Measurements from ENCODE around the gene YIF1B.
A peak's percentile ranks its signal among the peaks of the same experiment; 100 is the strongest.
"Not testable (repeated sequence)": the region's sequence is repeated elsewhere in the genome, so short reads cannot be mapped to it uniquely, and the experiment has no call there.

YIF1B gene

GRCh38 chr19:38315657-38316476, at the start of gene YIF1B:
YIF1B (minus strand) TSS chr19:38315947; CDS start chr19:38315917, 30 bp downstream.
- H3K9me3 Mint-ChIP-seq = peaks cover 3% of the 10 kb centered on the region
- no peaks in the 10 kb centered on the region for H3K27me3 Mint-ChIP-seq
- H3K36me3 Mint-ChIP-seq = peaks cover 8% of the 10 kb centered on the region
- peak; percentile 96 for ATAC-seq
- peak within 1 kb of the TSS; percentile 72 for H3K27ac Mint-ChIP-seq
- H3K4me3 Mint-ChIP-seq = peak within 1 kb of the TSS; percentile 82
- H3K4me1 Mint-ChIP-seq = peaks cover 73% of the 10 kb centered on the region

GRCh38 chr19:38362946-38363688, 47.4 kb upstream of the YIF1B start:
- H3K4me1 Mint-ChIP-seq = peaks cover 24% of the 10 kb centered on the region
- ATAC-seq, H3K9me3 Mint-ChIP-seq, H3K36me3 Mint-ChIP-seq, H3K27ac Mint-ChIP-seq: not testable (repeated sequence)
- peaks cover 46% of the 10 kb centered on the region for H3K27me3 Mint-ChIP-seq
- peak overlapping the region; percentile 25 for H3K4me3 Mint-ChIP-seq

GRCh38 chr19:38362076-38362945, 46.6 kb upstream of the YIF1B start:
- Mint-ChIP-seq H3K4me3 (peak overlapping the region; percentile 86), H3K9me3 (no peaks in the 10 kb centered on the region), H3K27ac (no peak overlapping the region), H3K36me3 (no peaks in the 10 kb centered on the region), H3K4me1 (peaks cover 24% of the 10 kb centered on the region), H3K27me3 (peaks cover 38% of the 10 kb centered on the region)
- ATAC-seq = peak; percentile 81

GRCh38 chr19:38361633-38362075, 45.9 kb upstream of the YIF1B start:
- no peaks in the 10 kb centered on the region for H3K36me3 Mint-ChIP-seq
- H3K27me3 Mint-ChIP-seq = peaks cover 34% of the 10 kb centered on the region
- peaks cover 24% of the 10 kb centered on the region for H3K4me1 Mint-ChIP-seq
- peak; percentile 85 for ATAC-seq
- no peaks in the 10 kb centered on the region for H3K9me3 Mint-ChIP-seq
- H3K4me3 Mint-ChIP-seq = peak overlapping the region; percentile 86
- no peak overlapping the region for H3K27ac Mint-ChIP-seq

- no peaks in the 10 kb centered on the region for H3K36me3 Mint-ChIP-seq
- peaks cover 24% of the 10 kb centered on the region for H3K4me1 Mint-ChIP-seq
- peak overlapping the region; percentile 86 for H3K4me3 Mint-ChIP-seq
- ATAC-seq = no peak
- peaks cover 34% of the 10 kb centered on the region for H3K27me3 Mint-ChIP-seq
- no peak overlapping the region for H3K27ac Mint-ChIP-seq
- H3K9me3 Mint-ChIP-seq = no peaks in the 10 kb centered on the region
Measured at GRCh38 chr19:38360839-38361631, 45.3 kb upstream of the YIF1B start.

- ATAC-seq = no peak
- H3K27ac Mint-ChIP-seq = no peak overlapping the region
- H3K4me1 Mint-ChIP-seq = peaks cover 24% of the 10 kb centered on the region
- peaks cover 38% of the 10 kb centered on the region for H3K27me3 Mint-ChIP-seq
- H3K9me3 Mint-ChIP-seq = no peaks in the 10 kb centered on the region
- peak overlapping the region; percentile 86 for H3K4me3 Mint-ChIP-seq
- no peaks in the 10 kb centered on the region for H3K36me3 Mint-ChIP-seq
Measured at GRCh38 chr19:38360351-38360750, 44.6 kb upstream of the YIF1B start.

GRCh38 chr19:38359242-38360021, 43.7 kb upstream of the YIF1B start:
- no peak overlapping the region for H3K4me3 Mint-ChIP-seq
- H3K27me3 Mint-ChIP-seq = peaks cover 38% of the 10 kb centered on the region
- no peaks in the 10 kb centered on the region for H3K36me3 Mint-ChIP-seq
- no peak for ATAC-seq
- peaks cover 24% of the 10 kb centered on the region for H3K4me1 Mint-ChIP-seq
- H3K27ac Mint-ChIP-seq = no peak overlapping the region
- no peaks in the 10 kb centered on the region for H3K9me3 Mint-ChIP-seq

GRCh38 chr19:38358071-38358470, 42.3 kb upstream of the YIF1B start:
- Mint-ChIP-seq H3K9me3 (no peaks in the 10 kb centered on the region), H3K27me3 (peaks cover 40% of the 10 kb centered on the region), H3K36me3 (no peaks in the 10 kb centered on the region), H3K27ac (no peak overlapping the region), H3K4me1 (peaks cover 24% of the 10 kb centered on the region), H3K4me3 (no peak overlapping the region)
- ATAC-seq = no peak

- peaks cover 5% of the 10 kb centered on the region for H3K4me1 Mint-ChIP-seq
- H3K9me3 Mint-ChIP-seq = no peaks in the 10 kb centered on the region
- ATAC-seq = no peak
- H3K27ac Mint-ChIP-seq = no peak overlapping the region
- H3K4me3 Mint-ChIP-seq = no peak overlapping the region
- H3K36me3 Mint-ChIP-seq = no peaks in the 10 kb centered on the region
- H3K27me3 Mint-ChIP-seq = peaks cover 46% of the 10 kb centered on the region
Measured at GRCh38 chr19:38355728-38356725, 40.3 kb upstream of the YIF1B start.

- H3K27me3 Mint-ChIP-seq = peaks cover 29% of the 10 kb centered on the region
- H3K27ac Mint-ChIP-seq = no peak overlapping the region
- no peaks in the 10 kb centered on the region for H3K9me3 Mint-ChIP-seq
- ATAC-seq = no peak
- no peak overlapping the region for H3K4me3 Mint-ChIP-seq
- no peaks in the 10 kb centered on the region for H3K4me1 Mint-ChIP-seq
- no peaks in the 10 kb centered on the region for H3K36me3 Mint-ChIP-seq
Measured at GRCh38 chr19:38352611-38353010, 36.9 kb upstream of the YIF1B start.

- no peak overlapping the region for H3K4me3 Mint-ChIP-seq
- no peaks in the 10 kb centered on the region for H3K4me1 Mint-ChIP-seq
- no peaks in the 10 kb centered on the region for H3K36me3 Mint-ChIP-seq
- no peaks in the 10 kb centered on the region for H3K9me3 Mint-ChIP-seq
- no peak for ATAC-seq
- H3K27ac Mint-ChIP-seq = no peak overlapping the region
- H3K27me3 Mint-ChIP-seq = peaks cover 29% of the 10 kb centered on the region
Measured at GRCh38 chr19:38351865-38352395, 36.2 kb upstream of the YIF1B start.

- Mint-ChIP-seq H3K27ac (no peak overlapping the region), H3K27me3 (peaks cover 20% of the 10 kb centered on the region), H3K36me3 (no peaks in the 10 kb centered on the region), H3K4me3 (no peak overlapping the region), H3K4me1 (no peaks in the 10 kb centered on the region), H3K9me3 (no peaks in the 10 kb centered on the region)
- ATAC-seq = no peak
Measured at GRCh38 chr19:38350883-38351282, 35.1 kb upstream of the YIF1B start.

GRCh38 chr19:38346837-38347236, 31.1 kb upstream of the YIF1B start:
- ATAC-seq = no peak
- no peaks in the 10 kb centered on the region for H3K4me1 Mint-ChIP-seq
- no peak overlapping the region for H3K4me3 Mint-ChIP-seq
- H3K27me3 Mint-ChIP-seq = peaks cover 1% of the 10 kb centered on the region
- peaks cover 11% of the 10 kb centered on the region for H3K36me3 Mint-ChIP-seq
- no peak overlapping the region for H3K27ac Mint-ChIP-seq
- no peaks in the 10 kb centered on the region for H3K9me3 Mint-ChIP-seq

Data from stimulated activated memory B cell treated with anti-CD40 and anti-IgM and Interleukin-4, amounts not matched to agents 10 μg/mL and 1 μg/mL and 100 μg/mL, for 72 hours (primary cell).